DOHH2 (cell line): Measurements from ENCODE around the gene ZNF367.

Source experiments
- H3F3A ChIP-seq: fragments of 200-600 bp; sonication (generic), shearing (Covaris generic); 2 replicates; pipeline ENCODE4 v1.6.0; 2016; ENCODE audit warnings: antibody characterized with exemption, mild to moderate bottlenecking; ENCODE audit not compliant: control insufficient read depth, insufficient read depth
- H3K27ac ChIP-seq: fragments of 200-600 bp; sonication (generic); 2 replicates; pipeline ENCODE4 v1.5.1; 2014; ENCODE audit warnings: low read depth, mild to moderate bottlenecking, low read length, moderate library complexity
- H3K27me3 ChIP-seq: fragments of 200-600 bp; sonication (generic); 2 replicates; pipeline ENCODE4 v1.6.1; 2014; ENCODE audit warnings: mild to moderate bottlenecking, low read length, mixed read lengths; ENCODE audit not compliant: control insufficient read depth
- H3K36me3 ChIP-seq: fragments of 200-600 bp; sonication (generic); 2 replicates; pipeline ENCODE4 v1.6.1; 2014; ENCODE audit warnings: mild to moderate bottlenecking, low read length, moderate library complexity, mixed read lengths; ENCODE audit not compliant: control insufficient read depth
- H3K4me1 ChIP-seq: fragments of 200-600 bp; sonication (generic); 2 replicates; pipeline ENCODE4 v1.6.1; 2014; ENCODE audit warnings: mild to moderate bottlenecking, low read length, mixed read lengths; ENCODE audit not compliant: control insufficient read depth
- H3K4me2 ChIP-seq: fragments of 200-600 bp; sonication (generic); 2 replicates; pipeline ENCODE4 v1.6.0; 2014; ENCODE audit warnings: mild to moderate bottlenecking, low read length, moderate library complexity
- H3K4me3 ChIP-seq: fragments of 200-600 bp; sonication (generic); 2 replicates; pipeline ENCODE4 v1.5.1; 2014; ENCODE audit warnings: mild to moderate bottlenecking, low read length, mixed read lengths
- H3K79me2 ChIP-seq: fragments of 200-600 bp; sonication (generic); 2 replicates; pipeline ENCODE4 v1.6.1; 2014; ENCODE audit warnings: mild to moderate bottlenecking, low read length, mixed read lengths; ENCODE audit not compliant: control insufficient read depth
- H3K9me2 ChIP-seq: fragments of 200-600 bp; sonication (generic); replicated peaks from 2 replicates; pipeline ENCODE4 v1.6.1; 2014; ENCODE audit warnings: mild to moderate bottlenecking, low read length, mixed read lengths; ENCODE audit not compliant: control insufficient read depth
- H3K9me3 ChIP-seq: fragments of 200-600 bp; sonication (generic); 2 replicates; pipeline ENCODE4 v1.6.1; 2014; ENCODE audit warnings: antibody characterized with exemption, low read length, mixed read lengths; ENCODE audit not compliant: control insufficient read depth, insufficient read depth
- H4K20me1 ChIP-seq: fragments of 200-600 bp; sonication (generic); 2 replicates; pipeline ENCODE4 v1.6.0; 2014; ENCODE audit warnings: low read depth, mild to moderate bottlenecking, antibody characterized with exemption, low read length, moderate library complexity; ENCODE audit not compliant: control insufficient read depth, insufficient read depth
- EZH2phosphoT487 ChIP-seq: fragments of 200-600 bp; sonication (generic); IDR thresholded peaks from 2 replicates; pipeline ENCODE4 v1.6.1; 2017; ENCODE audit warnings: borderline replicate concordance, mild to moderate bottlenecking, antibody characterized with exemption, low read length, moderate library complexity, mixed read lengths
- TF ChIP-seq, protein P1 (sequence below): fragments of 200-600 bp; sonication (generic); IDR thresholded peaks from one replicate; pipeline ENCODE4 v1.5.1; 2014; ENCODE audit warnings: antibody characterized with exemption, mild to moderate bottlenecking, low read depth, low read length; ENCODE audit not compliant: poor library complexity, severe bottlenecking

The ZNF367 gene

DNA sequence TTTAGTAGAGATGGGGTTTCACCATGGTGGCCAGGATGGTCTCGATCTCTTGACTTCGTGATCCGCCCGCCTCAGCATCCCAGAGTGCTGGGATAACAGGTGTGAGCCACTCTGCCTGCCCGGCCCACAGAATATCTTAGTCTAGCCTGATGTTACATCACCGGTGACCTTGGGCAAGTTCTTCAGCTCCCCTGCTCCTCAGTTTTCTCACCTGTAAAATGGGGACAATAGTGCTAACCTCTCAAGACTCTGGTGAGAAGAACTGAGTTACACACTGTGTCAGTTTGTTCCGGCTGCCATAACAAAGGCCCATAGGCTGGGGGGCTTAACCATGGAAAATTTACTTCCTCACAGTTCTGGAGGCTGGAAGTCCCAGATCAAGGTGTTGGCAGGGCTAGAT is 19.3 kb upstream of the ZNF367 start:
- H3K27ac ChIP-seq = no peak overlapping the region
- H3K27me3 ChIP-seq = peaks cover 3% of the 10 kb centered on the region; the same call in 1 of the 2 replicates
- no peaks in the 10 kb centered on the region for H4K20me1 ChIP-seq
- H3K36me3 ChIP-seq = no peaks in the 10 kb centered on the region
- H3F3A ChIP-seq = no peaks in the 10 kb centered on the region
- no peak overlapping the region for H3K4me3 ChIP-seq
- H3K9me2 ChIP-seq = no peaks in the 10 kb centered on the region
- no peak for TF ChIP-seq EZH2phosphoT487
- TF ChIP-seq, protein P1, sequence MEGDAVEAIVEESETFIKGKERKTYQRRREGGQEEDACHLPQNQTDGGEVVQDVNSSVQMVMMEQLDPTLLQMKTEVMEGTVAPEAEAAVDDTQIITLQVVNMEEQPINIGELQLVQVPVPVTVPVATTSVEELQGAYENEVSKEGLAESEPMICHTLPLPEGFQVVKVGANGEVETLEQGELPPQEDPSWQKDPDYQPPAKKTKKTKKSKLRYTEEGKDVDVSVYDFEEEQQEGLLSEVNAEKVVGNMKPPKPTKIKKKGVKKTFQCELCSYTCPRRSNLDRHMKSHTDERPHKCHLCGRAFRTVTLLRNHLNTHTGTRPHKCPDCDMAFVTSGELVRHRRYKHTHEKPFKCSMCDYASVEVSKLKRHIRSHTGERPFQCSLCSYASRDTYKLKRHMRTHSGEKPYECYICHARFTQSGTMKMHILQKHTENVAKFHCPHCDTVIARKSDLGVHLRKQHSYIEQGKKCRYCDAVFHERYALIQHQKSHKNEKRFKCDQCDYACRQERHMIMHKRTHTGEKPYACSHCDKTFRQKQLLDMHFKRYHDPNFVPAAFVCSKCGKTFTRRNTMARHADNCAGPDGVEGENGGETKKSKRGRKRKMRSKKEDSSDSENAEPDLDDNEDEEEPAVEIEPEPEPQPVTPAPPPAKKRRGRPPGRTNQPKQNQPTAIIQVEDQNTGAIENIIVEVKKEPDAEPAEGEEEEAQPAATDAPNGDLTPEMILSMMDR = no peak
- H3K4me2 ChIP-seq = no peak overlapping the region
- no peaks in the 10 kb centered on the region for H3K4me1 ChIP-seq
- no peaks in the 10 kb centered on the region for H3K9me3 ChIP-seq
- H3K79me2 ChIP-seq = no peaks in the 10 kb centered on the region

DNA sequence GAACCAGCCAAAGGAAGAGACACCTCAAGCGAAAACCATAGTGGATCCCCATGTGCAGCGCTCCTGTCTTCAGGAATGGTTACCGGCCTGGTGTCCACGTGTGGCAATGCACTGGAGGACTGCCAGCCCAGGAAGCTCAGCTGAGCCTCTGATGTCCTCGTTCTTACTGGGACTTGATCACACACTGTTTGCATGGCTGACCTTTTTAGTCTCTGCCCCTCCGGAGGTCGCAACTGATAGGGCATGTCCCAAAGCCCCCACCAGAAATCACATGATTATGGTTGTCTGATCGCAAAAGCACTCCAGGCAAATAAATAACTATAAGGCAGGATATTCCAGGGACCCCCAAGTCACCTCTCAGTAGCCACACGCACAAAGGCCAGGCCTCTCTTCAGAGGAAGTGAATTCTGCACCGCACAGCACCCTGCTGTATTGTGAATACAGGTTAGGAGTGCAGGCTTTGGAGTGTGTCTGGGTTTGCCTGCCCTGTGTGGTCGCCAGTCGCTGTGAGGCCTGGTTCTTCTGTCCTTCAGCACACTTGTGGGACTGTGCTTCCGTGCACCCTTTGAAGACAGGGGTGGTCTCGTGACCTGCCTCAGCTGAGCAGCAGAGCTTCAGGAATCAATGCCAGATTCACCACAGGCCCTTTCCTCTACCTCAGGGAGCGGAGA is 18.4 kb upstream of the ZNF367 start:
- Histone ChIP-seq H3K9me3 (no peaks in the 10 kb centered on the region), H3K27me3 (peaks cover 3% of the 10 kb centered on the region; the same call in 1 of the 2 replicates), H3K36me3 (no peaks in the 10 kb centered on the region), H3K9me2 (no peaks in the 10 kb centered on the region), H3F3A (no peaks in the 10 kb centered on the region), H4K20me1 (no peaks in the 10 kb centered on the region), H3K4me2 (no peak overlapping the region), H3K27ac (no peak overlapping the region), H3K4me3 (no peak overlapping the region), H3K4me1 (no peaks in the 10 kb centered on the region), H3K79me2 (no peaks in the 10 kb centered on the region)
- TF ChIP-seq, protein P1 = no peak
- TF ChIP-seq EZH2phosphoT487 = no peak

DNA sequence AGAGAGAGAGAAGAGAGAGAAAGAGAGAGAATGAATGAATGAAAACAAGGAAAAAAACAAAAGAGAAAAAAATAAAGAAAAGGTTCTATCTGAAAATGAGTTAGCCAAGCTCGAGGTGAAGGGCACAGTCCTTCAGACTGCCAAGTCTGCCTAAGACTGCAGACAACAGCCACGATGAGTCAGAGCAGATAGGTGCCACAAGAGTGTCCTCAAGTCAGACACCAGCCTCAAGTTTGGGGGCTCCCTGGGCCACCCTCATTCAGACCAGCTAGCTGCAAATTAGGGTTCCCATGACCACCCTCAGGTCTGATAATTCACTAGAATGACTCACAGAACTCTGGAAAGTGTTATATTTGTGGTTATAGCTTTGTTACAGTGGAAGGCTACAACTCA is 17.9 kb upstream of the ZNF367 start:
- Histone ChIP-seq H3K4me1 (no peaks in the 10 kb centered on the region), H3K4me2 (no peak overlapping the region), H3F3A (no peaks in the 10 kb centered on the region), H3K27ac (no peak overlapping the region), H3K79me2 (no peaks in the 10 kb centered on the region), H3K27me3 (peaks cover 3% of the 10 kb centered on the region; the same call in 1 of the 2 replicates), H3K9me3 (no peaks in the 10 kb centered on the region), H4K20me1 (no peaks in the 10 kb centered on the region), H3K36me3 (no peaks in the 10 kb centered on the region), H3K4me3 (no peak overlapping the region), H3K9me2 (no peaks in the 10 kb centered on the region)
- TF ChIP-seq EZH2phosphoT487 = no peak
- TF ChIP-seq, protein P1 = no peak

DNA sequence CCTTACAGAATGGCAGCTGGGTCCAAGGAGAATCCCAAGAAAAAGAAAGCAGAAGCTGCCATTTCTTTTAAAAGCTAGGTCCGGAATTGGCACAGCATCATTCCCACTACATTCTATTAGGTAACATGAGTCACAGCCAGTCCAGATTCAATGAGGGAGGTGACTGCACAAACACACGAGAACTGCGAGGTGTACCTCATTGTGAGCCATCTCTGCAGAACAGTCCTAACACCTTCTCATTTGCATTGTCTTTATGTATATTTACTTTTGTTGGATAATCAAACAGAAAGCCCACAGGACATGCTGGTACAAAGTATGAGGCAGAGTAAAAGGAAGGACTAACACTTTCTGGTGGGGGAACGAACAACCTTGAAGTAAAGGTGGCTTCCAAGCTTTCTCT is 17.2 kb upstream of the ZNF367 start:
- Histone ChIP-seq H4K20me1 (no peaks in the 10 kb centered on the region), H3K27me3 (peaks cover 3% of the 10 kb centered on the region; the same call in 1 of the 2 replicates), H3K4me3 (no peak overlapping the region), H3K4me2 (no peak overlapping the region), H3F3A (no peaks in the 10 kb centered on the region), H3K79me2 (no peaks in the 10 kb centered on the region), H3K4me1 (no peaks in the 10 kb centered on the region), H3K9me3 (no peaks in the 10 kb centered on the region), H3K27ac (no peak overlapping the region), H3K9me2 (no peaks in the 10 kb centered on the region), H3K36me3 (no peaks in the 10 kb centered on the region)
- no peak for TF ChIP-seq EZH2phosphoT487
- TF ChIP-seq, protein P1 = no peak
